GM19467 (cell line): ENCODE results near the gene MAT2A.
"Not testable (repeated sequence)": the region's sequence is repeated elsewhere in the genome, so short reads cannot be mapped to it uniquely, and the experiment has no call there.

Source experiments
- ATAC-seq: cut with Tn5 transposase; IDR thresholded peaks from one replicate; pipeline ENCODE4 v1.9.1; 2021; ENCODE audit warnings: mild to moderate bottlenecking, moderate library complexity; ENCODE audit not compliant: unreplicated experiment

MAT2A gene

DNA sequence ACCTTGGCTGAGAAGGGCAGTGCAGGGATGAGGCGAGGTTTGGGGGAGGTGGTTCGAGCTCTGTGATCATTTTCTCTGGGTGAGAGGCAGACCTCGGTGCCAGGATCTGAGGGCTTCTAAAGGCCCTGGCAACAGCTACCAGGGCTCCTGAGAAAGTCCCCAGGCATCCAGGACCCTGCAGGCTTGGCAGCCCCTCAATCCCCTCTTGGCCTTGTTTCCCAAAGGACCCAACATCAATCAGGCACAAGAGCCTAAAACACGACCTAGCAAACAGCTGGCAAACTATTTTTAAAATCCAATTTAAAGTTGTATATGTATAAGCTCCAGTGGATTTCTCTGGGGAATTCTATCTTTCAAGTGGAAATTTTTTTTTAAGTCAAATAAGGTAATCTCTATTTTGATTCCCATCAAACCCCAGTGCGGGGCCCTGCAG is 15.0 kb upstream of the MAT2A start:
- no peak for ATAC-seq

GRCh38 chr2:85524336-85524908 is 14.5 kb upstream of the MAT2A start:
- no peak for ATAC-seq

GRCh38 chr2:85525029-85525428 is 13.9 kb upstream of the MAT2A start:
- ATAC-seq, result no peak

GRCh38 chr2:85525567-85525966 is 13.4 kb upstream of the MAT2A start:
- ATAC-seq, result no peak

- no peak for ATAC-seq
Measured at GRCh38 chr2:85527787-85528186, 11.2 kb upstream of the MAT2A start.

GRCh38 chr2:85528355-85528754 is 10.6 kb upstream of the MAT2A start:
- ATAC-seq, result no peak

DNA sequence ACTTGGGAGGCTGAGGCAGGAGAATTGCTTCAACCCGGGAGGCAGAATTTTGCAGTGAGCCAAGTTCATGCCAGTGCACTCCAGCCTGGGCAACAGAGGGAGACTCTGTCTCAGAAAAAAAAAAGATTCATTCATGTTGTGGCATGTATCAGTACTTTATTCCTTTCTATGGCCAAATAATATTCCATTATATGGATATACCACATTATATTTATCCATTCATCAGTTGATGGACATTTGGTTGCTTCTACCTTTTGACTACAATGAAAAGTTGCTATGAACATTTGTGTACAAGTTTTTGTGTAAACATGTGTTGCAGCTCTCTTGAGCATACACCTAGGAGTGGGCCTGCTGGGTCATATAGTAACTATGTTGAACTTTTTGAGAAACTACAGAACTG is 9.2 kb upstream of the MAT2A start:
- no peak for ATAC-seq

DNA sequence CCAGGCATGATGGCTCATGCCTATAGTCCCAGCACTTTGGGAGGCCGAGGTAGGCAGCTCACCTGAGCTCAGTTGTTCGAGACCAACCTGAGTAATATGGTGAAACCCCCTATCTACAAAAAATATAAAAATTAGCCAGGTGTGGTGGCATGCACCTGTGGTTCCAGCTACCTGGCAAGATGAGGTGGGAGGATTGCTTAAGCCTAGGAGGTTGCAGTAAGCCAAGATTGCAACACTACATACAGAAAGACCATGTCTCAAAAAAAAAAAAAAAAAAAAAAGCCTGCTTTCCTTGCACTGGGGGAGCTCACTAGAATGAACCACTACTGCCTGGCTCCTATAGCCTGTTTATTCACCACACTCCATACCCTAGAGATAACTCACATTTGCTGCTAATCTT is 7.4 kb upstream of the MAT2A start:
- no peak for ATAC-seq

DNA sequence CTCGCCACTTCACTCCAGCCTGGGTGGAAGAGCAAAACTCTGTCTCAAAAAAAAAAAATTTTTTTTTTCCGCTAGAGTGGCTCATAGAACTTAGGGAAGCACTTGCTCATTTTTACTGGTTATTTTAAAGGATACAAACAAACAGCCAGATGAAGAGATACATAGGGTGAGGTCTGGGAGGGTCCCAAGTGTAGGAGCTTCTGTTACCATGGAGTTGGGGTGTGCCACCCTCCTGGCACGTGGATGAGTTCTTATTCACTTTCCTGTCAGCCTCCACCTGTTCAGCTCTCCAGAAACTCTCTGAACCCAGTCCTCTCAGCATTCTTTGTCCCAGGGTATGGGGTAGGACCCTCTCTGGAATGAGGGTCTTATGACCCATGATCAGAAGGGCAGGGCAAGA is 4.9 kb upstream of the MAT2A start:
- no peak for ATAC-seq

DNA sequence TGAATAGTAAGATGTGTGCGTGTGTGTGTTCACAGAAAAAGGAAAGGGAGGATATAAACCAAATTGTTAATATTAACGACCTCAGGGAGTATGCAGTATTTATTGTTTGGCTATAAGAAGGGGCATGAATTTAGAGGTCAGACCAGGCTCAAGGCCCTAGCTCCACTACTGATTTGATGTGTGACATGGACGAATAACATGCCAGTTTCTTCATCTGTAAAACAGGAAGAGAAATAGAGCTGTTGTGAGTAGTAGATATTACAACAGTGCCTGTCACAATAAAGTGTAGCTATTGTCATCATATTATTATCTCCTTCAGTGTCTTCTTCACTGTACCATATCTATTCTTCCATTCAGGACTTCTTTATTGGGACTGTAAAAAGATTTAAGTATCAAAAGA is 4.1 kb upstream of the MAT2A start:
- ATAC-seq, result no peak

DNA sequence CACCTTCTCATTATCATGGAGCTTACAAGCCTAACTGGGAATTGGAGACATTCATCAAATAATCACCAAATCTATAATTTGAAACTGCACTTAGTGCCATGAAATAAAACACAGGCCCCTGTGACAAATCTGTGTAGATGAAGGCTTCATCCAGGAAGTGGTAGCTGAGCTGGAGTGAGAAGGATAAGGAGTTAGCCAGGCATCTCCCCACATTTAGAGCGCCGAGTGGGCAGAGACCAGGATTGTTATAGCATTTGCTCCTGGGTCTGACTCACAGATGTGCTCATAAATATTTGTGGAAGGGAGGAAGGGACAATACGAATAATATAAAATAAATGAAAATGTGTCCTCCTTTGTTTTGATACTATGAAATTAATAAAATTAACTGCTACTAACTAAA is 2.5 kb upstream of the MAT2A start:
- no peak for ATAC-seq

- ATAC-seq, result no peak
Measured at GRCh38 chr2:85537600-85538506, 1.1 kb upstream of the MAT2A start.

GRCh38 chr2:85539361-85540132 is 579 bp downstream of the MAT2A start:
- peak; percentile 27 for ATAC-seq

DNA sequence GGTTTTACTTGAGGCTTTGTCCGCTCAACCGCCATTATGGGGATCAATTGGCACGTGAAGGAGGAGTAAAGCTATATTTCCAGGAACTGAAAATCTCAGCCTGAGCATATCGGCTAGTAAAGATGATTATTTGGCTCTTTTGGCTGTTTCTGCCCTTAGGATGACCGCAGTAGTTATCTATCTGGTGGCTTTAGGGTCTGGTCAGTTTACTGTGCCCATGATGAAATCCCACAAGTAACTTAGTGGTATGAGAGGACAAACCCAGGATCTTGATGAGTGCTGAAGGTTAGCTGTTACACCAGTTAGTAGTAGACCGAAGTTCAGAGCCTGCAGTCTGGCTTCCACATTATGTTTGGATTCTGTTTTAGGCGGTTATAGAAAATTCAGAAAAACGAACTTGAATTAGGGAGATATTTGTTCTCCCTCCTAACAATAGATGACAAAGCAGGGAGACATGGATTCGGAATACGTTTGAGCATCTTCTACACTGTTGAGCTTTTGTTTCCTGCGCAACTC is 1.2 kb downstream of the MAT2A start:
- no peak for ATAC-seq

GRCh38 chr2:85541262-85541661 is 2.3 kb downstream of the MAT2A start:
- ATAC-seq, result no peak

DNA sequence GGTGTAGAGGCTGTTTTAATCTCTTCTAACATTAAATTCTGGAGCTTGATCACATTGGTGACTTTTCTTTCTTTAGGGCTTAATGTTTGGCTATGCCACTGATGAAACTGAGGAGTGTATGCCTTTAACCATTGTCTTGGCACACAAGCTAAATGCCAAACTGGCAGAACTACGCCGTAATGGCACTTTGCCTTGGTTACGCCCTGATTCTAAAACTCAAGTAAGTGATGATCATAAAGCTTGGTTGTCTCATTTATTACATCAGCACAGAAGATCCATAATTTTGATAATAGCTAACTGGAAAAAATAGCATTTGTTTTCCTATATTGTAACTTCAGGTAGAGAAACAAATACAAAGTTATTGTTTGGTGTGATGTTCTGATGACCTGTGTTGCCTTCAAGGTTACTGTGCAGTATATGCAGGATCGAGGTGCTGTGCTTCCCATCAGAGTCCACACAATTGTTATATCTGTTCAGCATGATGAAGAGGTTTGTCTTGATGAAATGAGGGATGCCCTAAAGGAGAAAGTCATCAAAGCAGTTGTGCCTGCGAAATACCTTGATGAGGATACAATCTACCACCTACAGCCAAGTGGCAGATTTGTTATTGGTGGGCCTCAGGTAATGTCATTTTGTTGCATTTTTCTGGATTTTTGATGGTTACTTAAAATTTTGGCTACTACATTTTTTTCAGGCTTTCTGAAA is 2.9 kb downstream of the MAT2A start:
- no peak for ATAC-seq

GRCh38 chr2:85542777-85543176 is 3.8 kb downstream of the MAT2A start:
- no peak for ATAC-seq

GRCh38 chr2:85544254-85544691 is 5.3 kb downstream of the MAT2A start:
- not testable (repeated sequence) for ATAC-seq

- ATAC-seq, result not testable (repeated sequence)
Measured at GRCh38 chr2:85544915-85545779, 6.2 kb downstream of the MAT2A start.

DNA sequence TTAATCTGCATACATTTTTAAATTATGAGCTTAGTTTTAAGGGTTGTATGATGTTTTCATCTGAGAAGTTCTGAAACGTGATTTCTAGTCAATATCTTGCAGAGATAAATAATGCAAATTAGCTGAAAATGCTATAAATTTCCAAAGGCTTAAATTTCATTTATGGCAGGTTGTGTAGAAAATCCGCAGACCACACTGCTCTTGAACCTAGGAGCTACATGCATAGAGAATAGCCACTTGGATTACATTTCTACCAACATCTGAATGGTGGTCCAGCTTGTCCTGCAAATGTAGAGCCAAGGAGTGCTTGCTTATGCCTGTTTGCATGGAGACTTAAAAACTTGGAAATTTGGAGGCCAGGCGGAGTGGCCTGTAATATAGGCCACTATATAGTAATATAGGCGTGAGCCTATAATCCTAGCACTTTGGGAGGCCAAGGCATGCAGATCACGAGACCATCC is 6.8 kb downstream of the MAT2A start:
- ATAC-seq, result no peak
